GM23338 (cell line): Measurements from ENCODE around the gene RCVRN. TPM values are rescaled to one million over a fixed set of nuclear protein-coding genes. Genes with fewer than 3 reads are reported as not detected.

ENCODE experiments used
- ATAC-seq: fragments of 200-7000 bp; cut with Tn5 transposase; 3 replicates; pipeline ENCODE4 v1.9.1; 2020
- DNase-seq: peaks from one replicate; pipeline ENCODE4 v3.0.0-alpha.2; 2015; ENCODE audit warnings: low spot score
- H2AFZ ChIP-seq: fragments of 200-600 bp; sonication (generic); 2 replicates; pipeline ENCODE4 v1.8.0; 2016; ENCODE audit warnings: antibody characterized with exemption, mild to moderate bottlenecking, moderate library complexity
- H3F3A ChIP-seq: fragments of 200-600 bp; sonication (generic); replicated peaks from 2 replicates; pipeline ENCODE4 v1.8.0; 2017; ENCODE audit warnings: antibody characterized with exemption, mixed run types, low read depth
- H3K27ac ChIP-seq: fragments of 200-600 bp; sonication (generic); 2 replicates; pipeline ENCODE4 v1.6.1; 2016; ENCODE audit warnings: low read depth
- H3K27me3 ChIP-seq: fragments of 200-600 bp; sonication (generic); 2 replicates; pipeline ENCODE4 v1.8.0; 2016; ENCODE audit warnings: mild to moderate bottlenecking, mixed run types, moderate library complexity; ENCODE audit not compliant: insufficient read depth
- H3K36me3 ChIP-seq: fragments of 200-600 bp; sonication (generic); 2 replicates; pipeline ENCODE4 v1.8.0; 2016; ENCODE audit warnings: mild to moderate bottlenecking; ENCODE audit not compliant: insufficient read depth
- H3K4me1 ChIP-seq: fragments of 200-600 bp; sonication (generic); 2 replicates; pipeline ENCODE4 v1.8.0; 2016; ENCODE audit warnings: mild to moderate bottlenecking, moderate library complexity; ENCODE audit not compliant: insufficient read depth
- H3K4me2 ChIP-seq: fragments of 200-600 bp; sonication (generic); 2 replicates; pipeline ENCODE4 v1.7.1; 2017; ENCODE audit warnings: mixed run types
- H3K4me3 ChIP-seq: fragments of 200-600 bp; sonication (generic); 2 replicates; pipeline ENCODE4 v1.6.1; 2016; ENCODE audit warnings: mixed run types
- H3K79me2 ChIP-seq: fragments of 200-600 bp; sonication (generic); replicated peaks from 2 replicates; pipeline ENCODE4 v1.8.0; 2017; ENCODE audit warnings: mild to moderate bottlenecking; ENCODE audit not compliant: insufficient read depth
- H3K9me2 ChIP-seq: fragments of 200-600 bp; sonication (generic); 2 replicates; pipeline ENCODE4 v1.8.0; 2017; ENCODE audit not compliant: insufficient read depth
- H4K20me1 ChIP-seq: fragments of 200-600 bp; sonication (generic); replicated peaks from 2 replicates; pipeline ENCODE4 v1.8.0; 2017; ENCODE audit warnings: mild to moderate bottlenecking; ENCODE audit not compliant: insufficient read depth
- H3K27ac Mint-ChIP-seq: 2 replicates; pipeline ENCODE4 v1.8.0; 2020; ENCODE audit warnings: inconsistent platforms, mild to moderate bottlenecking, moderate library complexity, mixed read lengths
- H3K27me3 Mint-ChIP-seq: 3 replicates; pipeline ENCODE4 v1.8.0; 2022; ENCODE audit warnings: low read depth, mild to moderate bottlenecking, moderate library complexity, mixed read lengths, inconsistent platforms; ENCODE audit not compliant: insufficient read depth, poor library complexity
- H3K36me3 Mint-ChIP-seq: 3 replicates; pipeline ENCODE4 v1.8.0; 2021; ENCODE audit warnings: low read depth, mild to moderate bottlenecking, inconsistent platforms, moderate library complexity, mixed read lengths
- H3K4me1 Mint-ChIP-seq: 3 replicates; pipeline ENCODE4 v1.8.0; 2020; ENCODE audit warnings: mild to moderate bottlenecking, inconsistent platforms, mixed read lengths
- H3K4me3 Mint-ChIP-seq: 3 replicates; pipeline ENCODE4 v1.8.0; 2021; ENCODE audit warnings: moderate library complexity, mild to moderate bottlenecking, inconsistent platforms, mixed read lengths
- H3K9me3 Mint-ChIP-seq: 3 replicates; pipeline ENCODE4 v1.8.0; 2020; ENCODE audit warnings: moderate library complexity, mild to moderate bottlenecking, inconsistent platforms, mixed read lengths
- CREB1 ChIP-seq: fragments of 250-450 bp; sonication (Bioruptor Pico); IDR thresholded peaks from 2 replicates; pipeline ENCODE4 v1.5.0; 2020; ENCODE audit warnings: low read depth, mild to moderate bottlenecking, moderate library complexity
- CTCF ChIP-seq, 2 experiments: fragments of 200-600 bp in 1 of 2; sonication (generic) in 1 of 2; conservative IDR thresholded peaks; 2 replicates each; pipeline versions ENCODE4 v1.5.1 to v1.6.1; 2016 to 2017; ENCODE audit warnings: antibody characterized with exemption in 2 of 2, low read depth in 2 of 2, mild to moderate bottlenecking in 2 of 2, moderate library complexity in 1 of 2
- ETS1 ChIP-seq: IDR thresholded peaks from 2 replicates; pipeline ENCODE4 v1.6.1; 2016; ENCODE audit warnings: antibody characterized with exemption
- EZH2 ChIP-seq: fragments of 200-600 bp; sonication (generic); IDR thresholded peaks from one replicate; pipeline ENCODE4 v1.8.0; 2017; ENCODE audit warnings: antibody characterized with exemption, mild to moderate bottlenecking, low read depth; ENCODE audit not compliant: unreplicated experiment
- EZH2phosphoT487 ChIP-seq: fragments of 200-600 bp; sonication (generic); IDR thresholded peaks from one replicate; pipeline ENCODE4 v1.8.1; 2018; ENCODE audit warnings: antibody characterized with exemption; ENCODE audit not compliant: unreplicated experiment
- NANOG ChIP-seq: IDR thresholded peaks from 2 replicates; pipeline ENCODE4 v1.6.1; 2016; ENCODE audit warnings: antibody characterized with exemption, borderline replicate concordance
- REST ChIP-seq: IDR thresholded peaks from one replicate; pipeline ENCODE4 v1.6.1; 2018; ENCODE audit warnings: antibody characterized with exemption; ENCODE audit not compliant: unreplicated experiment
- STAT1 ChIP-seq: IDR thresholded peaks from one replicate; pipeline ENCODE4 v1.6.1; 2016; ENCODE audit warnings: antibody characterized with exemption; ENCODE audit not compliant: unreplicated experiment
- polyA plus RNA-seq: library from polyadenylated mRNA; unstranded; fragments of >200 nt; fragmentation: Nextera tagmentation; extraction: Ambion mirVana; gene quantifications from 2 replicates; pipeline ENCODE4 v1.2.1, GENCODE V29; 2016
- total RNA-seq: library from RNA; depleted of rRNA; stranded (reverse); fragments of >200 nt; shearing (Covaris generic); gene quantifications from 2 replicates; pipeline ENCODE4 v1.2.3, GENCODE V29; 2014
- TF ChIP-seq, protein P1 (sequence below): fragments of 250-450 bp; sonication (Bioruptor Pico); IDR thresholded peaks from 2 replicates; pipeline ENCODE4 v1.5.0; 2020; ENCODE audit warnings: mild to moderate bottlenecking, moderate library complexity

RCVRN gene
- total and polyA plus RNA-seq, 2 experiments from 2014 or later, result not detected

- 0 out of 3 replicates have a peak, but pooled peaks cover 8% of the 10 kb centered on the region for H3K4me1 Mint-ChIP-seq
- no peaks in the 10 kb centered on the region for H3K9me2 ChIP-seq
- H3K36me3 Mint-ChIP-seq, result peaks cover 8% of the 10 kb centered on the region; the same call in 2 of the 3 replicates
- no peaks in the 10 kb centered on the region for H3K36me3 ChIP-seq
- DNase-seq (no peak), ATAC-seq (no peak)
- H3K9me3 Mint-ChIP-seq, result no peaks in the 10 kb centered on the region; the same call in 2 of the 3 replicates
- no peaks in the 10 kb centered on the region for H4K20me1 ChIP-seq
- no peak overlapping the region for H3K4me3 Mint-ChIP-seq
- no peaks in the 10 kb centered on the region for H3K27me3 ChIP-seq
- H3K27me3 Mint-ChIP-seq, result peaks cover 2% of the 10 kb centered on the region
- TF ChIP-seq, protein P1, sequence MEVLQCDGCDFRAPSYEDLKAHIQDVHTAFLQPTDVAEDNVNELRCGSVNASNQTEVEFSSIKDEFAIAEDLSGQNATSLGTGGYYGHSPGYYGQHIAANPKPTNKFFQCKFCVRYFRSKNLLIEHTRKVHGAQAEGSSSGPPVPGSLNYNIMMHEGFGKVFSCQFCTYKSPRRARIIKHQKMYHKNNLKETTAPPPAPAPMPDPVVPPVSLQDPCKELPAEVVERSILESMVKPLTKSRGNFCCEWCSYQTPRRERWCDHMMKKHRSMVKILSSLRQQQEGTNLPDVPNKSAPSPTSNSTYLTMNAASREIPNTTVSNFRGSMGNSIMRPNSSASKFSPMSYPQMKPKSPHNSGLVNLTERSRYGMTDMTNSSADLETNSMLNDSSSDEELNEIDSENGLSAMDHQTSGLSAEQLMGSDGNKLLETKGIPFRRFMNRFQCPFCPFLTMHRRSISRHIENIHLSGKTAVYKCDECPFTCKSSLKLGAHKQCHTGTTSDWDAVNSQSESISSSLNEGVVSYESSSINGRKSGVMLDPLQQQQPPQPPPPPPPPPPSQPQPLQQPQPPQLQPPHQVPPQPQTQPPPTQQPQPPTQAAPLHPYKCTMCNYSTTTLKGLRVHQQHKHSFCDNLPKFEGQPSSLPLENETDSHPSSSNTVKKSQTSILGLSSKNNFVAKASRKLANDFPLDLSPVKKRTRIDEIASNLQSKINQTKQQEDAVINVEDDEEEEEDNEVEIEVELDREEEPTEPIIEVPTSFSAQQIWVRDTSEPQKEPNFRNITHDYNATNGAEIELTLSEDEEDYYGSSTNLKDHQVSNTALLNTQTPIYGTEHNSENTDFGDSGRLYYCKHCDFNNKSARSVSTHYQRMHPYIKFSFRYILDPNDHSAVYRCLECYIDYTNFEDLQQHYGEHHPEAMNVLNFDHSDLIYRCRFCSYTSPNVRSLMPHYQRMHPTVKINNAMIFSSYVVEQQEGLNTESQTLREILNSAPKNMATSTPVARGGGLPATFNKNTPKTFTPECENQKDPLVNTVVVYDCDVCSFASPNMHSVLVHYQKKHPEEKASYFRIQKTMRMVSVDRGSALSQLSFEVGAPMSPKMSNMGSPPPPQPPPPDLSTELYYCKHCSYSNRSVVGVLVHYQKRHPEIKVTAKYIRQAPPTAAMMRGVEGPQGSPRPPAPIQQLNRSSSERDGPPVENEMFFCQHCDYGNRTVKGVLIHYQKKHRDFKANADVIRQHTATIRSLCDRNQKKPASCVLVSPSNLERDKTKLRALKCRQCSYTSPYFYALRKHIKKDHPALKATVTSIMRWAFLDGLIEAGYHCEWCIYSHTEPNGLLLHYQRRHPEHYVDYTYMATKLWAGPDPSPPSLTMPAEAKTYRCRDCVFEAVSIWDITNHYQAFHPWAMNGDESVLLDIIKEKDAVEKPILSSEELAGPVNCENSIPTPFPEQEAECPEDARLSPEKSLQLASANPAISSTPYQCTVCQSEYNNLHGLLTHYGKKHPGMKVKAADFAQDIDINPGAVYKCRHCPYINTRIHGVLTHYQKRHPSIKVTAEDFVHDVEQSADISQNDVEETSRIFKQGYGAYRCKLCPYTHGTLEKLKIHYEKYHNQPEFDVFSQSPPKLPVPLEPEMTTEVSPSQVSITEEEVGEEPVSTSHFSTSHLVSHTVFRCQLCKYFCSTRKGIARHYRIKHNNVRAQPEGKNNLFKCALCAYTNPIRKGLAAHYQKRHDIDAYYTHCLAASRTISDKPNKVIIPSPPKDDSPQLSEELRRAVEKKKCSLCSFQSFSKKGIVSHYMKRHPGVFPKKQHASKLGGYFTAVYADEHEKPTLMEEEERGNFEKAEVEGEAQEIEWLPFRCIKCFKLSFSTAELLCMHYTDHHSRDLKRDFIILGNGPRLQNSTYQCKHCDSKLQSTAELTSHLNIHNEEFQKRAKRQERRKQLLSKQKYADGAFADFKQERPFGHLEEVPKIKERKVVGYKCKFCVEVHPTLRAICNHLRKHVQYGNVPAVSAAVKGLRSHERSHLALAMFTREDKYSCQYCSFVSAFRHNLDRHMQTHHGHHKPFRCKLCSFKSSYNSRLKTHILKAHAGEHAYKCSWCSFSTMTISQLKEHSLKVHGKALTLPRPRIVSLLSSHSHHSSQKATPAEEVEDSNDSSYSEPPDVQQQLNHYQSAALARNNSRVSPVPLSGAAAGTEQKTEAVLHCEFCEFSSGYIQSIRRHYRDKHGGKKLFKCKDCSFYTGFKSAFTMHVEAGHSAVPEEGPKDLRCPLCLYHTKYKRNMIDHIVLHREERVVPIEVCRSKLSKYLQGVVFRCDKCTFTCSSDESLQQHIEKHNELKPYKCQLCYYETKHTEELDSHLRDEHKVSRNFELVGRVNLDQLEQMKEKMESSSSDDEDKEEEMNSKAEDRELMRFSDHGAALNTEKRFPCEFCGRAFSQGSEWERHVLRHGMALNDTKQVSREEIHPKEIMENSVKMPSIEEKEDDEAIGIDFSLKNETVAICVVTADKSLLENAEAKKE, result no peak
- H3K27ac ChIP-seq, result no peak overlapping the region
- H3K4me3 ChIP-seq, result no peak overlapping the region
- no peak overlapping the region for H3K4me2 ChIP-seq
- no peak overlapping the region for H3K27ac Mint-ChIP-seq
- no peaks in the 10 kb centered on the region for H3K79me2 ChIP-seq
- H3K4me1 ChIP-seq, result no peaks in the 10 kb centered on the region
- no peaks in the 10 kb centered on the region for H3F3A ChIP-seq
- H2AFZ ChIP-seq, result no peak overlapping the region
Measured at GRCh38 chr17:9936095-9936494, 31.0 kb upstream of the RCVRN start.

DNA sequence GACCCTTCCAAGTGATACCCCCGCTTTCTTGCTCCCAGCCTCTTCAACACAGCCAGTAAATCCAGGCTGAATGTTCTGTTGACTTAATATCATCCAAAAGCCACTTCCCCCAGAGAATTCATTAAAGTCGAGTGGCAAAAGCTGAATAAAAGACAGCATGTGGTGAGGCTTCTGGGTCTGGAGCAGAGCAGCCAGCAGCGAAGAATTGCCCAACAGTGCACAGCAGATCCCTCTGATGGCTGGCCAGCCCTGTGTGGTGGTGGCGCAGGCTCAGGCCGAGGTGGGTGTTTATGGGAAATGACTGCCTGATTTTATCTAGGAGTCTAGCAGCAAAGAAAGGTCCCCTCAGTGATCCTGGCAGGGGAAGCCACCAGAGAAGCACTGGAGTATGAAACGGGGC lies 30.3 kb upstream of the RCVRN start:
- H3K4me3 ChIP-seq, result no peak overlapping the region
- H3K27me3 Mint-ChIP-seq, result peaks cover 2% of the 10 kb centered on the region
- H3K36me3 ChIP-seq, result no peaks in the 10 kb centered on the region
- H4K20me1 ChIP-seq, result no peaks in the 10 kb centered on the region
- DNase-seq (no peak), ATAC-seq (no peak)
- H3K4me3 Mint-ChIP-seq, result no peak overlapping the region
- no peaks in the 10 kb centered on the region for H3K27me3 ChIP-seq
- no peak overlapping the region for H2AFZ ChIP-seq
- peaks cover 8% of the 10 kb centered on the region; the same call in 2 of the 3 replicates for H3K36me3 Mint-ChIP-seq
- H3K27ac Mint-ChIP-seq, result no peak overlapping the region; the same call in 1 of the 2 replicates
- H3F3A ChIP-seq, result no peaks in the 10 kb centered on the region
- H3K4me2 ChIP-seq, result no peak overlapping the region
- H3K4me1 ChIP-seq, result no peaks in the 10 kb centered on the region
- H3K27ac ChIP-seq, result no peak overlapping the region
- no peaks in the 10 kb centered on the region; the same call in 2 of the 3 replicates for H3K9me3 Mint-ChIP-seq
- H3K79me2 ChIP-seq, result no peaks in the 10 kb centered on the region
- H3K9me2 ChIP-seq, result no peaks in the 10 kb centered on the region
- H3K4me1 Mint-ChIP-seq, result 0 out of 3 replicates have a peak, but pooled peaks cover 10% of the 10 kb centered on the region
- TF ChIP-seq NANOG, result no peak
- no peak for TF ChIP-seq REST
- no peak for TF ChIP-seq ETS1
- no peak for TF ChIP-seq EZH2
- TF ChIP-seq CTCF (conservative IDR thresholded peaks at IDR 0.05; ENCODE audit: low read depth in 2 of 2), result no peak
- no peak for TF ChIP-seq CREB1 (CRISPR knock-in tag)
- TF ChIP-seq STAT1, result no peak
- no peak for TF ChIP-seq EZH2phosphoT487
